Fibroblast of skin of scalp (primary cell): ENCODE data around the gene LRP1B.
"Not testable (repeated sequence)": the region's sequence is repeated elsewhere in the genome, so short reads cannot be mapped to it uniquely, and the experiment has no call there.

ENCODE experiments used
- DNase-seq: peaks from one replicate; pipeline ENCODE4 v3.0.0-alpha.2; 2013

Gene LRP1B

GRCh38 chr2:140596447-140596846, 1534.4 kb downstream of the LRP1B start:
- no peak for DNase-seq

DNA sequence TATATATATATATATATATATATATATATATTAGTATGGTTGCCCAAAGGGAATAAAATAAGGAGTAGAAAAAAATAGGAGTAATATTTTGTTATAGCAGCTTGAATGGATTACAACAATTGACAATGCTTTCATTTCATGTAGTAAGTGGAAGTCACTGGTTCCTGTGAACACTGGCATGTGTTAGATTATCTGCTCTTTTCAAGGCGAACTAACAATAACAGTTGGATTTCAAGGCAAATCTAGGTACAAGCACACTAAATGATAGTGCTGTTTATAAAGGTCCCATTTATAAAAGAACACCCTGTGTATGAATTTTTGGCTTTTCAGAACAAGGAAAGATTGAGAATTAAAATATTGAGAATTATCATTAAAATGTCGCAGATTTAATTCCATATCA, 1535.7 kb downstream of the LRP1B start:
- no peak for DNase-seq

GRCh38 chr2:140593132-140593531, 1537.7 kb downstream of the LRP1B start:
- DNase-seq, result no peak

DNA sequence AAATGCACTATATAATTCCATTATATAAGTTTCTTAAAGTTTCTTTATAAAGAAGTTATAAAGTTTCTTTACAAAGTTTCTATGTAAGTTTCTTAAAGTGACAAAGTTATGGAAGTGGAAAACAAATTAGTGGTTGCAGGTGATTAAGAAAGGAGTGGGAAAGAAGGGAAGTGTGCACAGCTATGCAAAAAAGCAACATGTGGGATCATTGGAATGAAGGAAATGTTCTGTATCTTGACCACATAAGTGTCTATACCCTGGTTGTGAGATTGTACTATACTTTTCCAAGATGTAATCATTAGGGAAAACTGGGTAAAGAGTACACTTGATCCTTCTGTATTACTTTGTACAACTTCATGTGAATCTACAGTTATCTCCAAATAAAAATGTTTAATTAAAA, 1541.1 kb downstream of the LRP1B start:
- DNase-seq, result peak; percentile 13

GRCh38 chr2:140589273-140589672, 1541.5 kb downstream of the LRP1B start:
- no peak for DNase-seq

- peak; percentile 23 for DNase-seq
Observed at GRCh38 chr2:140586379-140586778, 1544.4 kb downstream of the LRP1B start.

GRCh38 chr2:140585016-140585415, 1545.8 kb downstream of the LRP1B start:
- no peak for DNase-seq

GRCh38 chr2:140584471-140584870, 1546.3 kb downstream of the LRP1B start:
- DNase-seq, result no peak

GRCh38 chr2:140580532-140581151, 1550.2 kb downstream of the LRP1B start:
- no peak for DNase-seq

DNA sequence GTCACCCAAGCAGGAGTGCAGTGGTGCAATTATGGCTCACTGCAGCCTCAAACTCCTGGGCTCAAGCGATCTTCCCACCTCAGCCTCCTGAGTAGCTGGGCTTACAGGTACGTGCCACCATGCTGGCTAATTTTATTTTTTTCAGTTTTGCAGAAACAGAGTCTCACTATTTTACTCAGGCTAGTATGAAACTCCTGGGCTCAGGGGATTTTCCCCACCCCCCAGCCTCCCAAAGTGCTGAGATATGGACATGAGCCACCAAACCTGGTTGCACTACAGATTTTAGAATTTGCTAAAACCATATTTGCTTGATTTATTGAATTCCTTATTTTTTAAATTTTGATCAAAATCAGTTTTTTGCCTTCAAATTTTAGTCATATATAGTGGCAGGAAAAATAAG, 1553.4 kb downstream of the LRP1B start:
- DNase-seq, result no peak

GRCh38 chr2:140567734-140568133, 1563.1 kb downstream of the LRP1B start:
- DNase-seq, result no peak

- no peak for DNase-seq
Observed at GRCh38 chr2:140565756-140566155, 1565.1 kb downstream of the LRP1B start.

- DNase-seq, result no peak
Observed at GRCh38 chr2:140555701-140556100, 1575.1 kb downstream of the LRP1B start.

- DNase-seq, result no peak
Observed at GRCh38 chr2:140552634-140553033, 1578.2 kb downstream of the LRP1B start.

GRCh38 chr2:140551287-140551686, 1579.5 kb downstream of the LRP1B start:
- no peak for DNase-seq

DNA sequence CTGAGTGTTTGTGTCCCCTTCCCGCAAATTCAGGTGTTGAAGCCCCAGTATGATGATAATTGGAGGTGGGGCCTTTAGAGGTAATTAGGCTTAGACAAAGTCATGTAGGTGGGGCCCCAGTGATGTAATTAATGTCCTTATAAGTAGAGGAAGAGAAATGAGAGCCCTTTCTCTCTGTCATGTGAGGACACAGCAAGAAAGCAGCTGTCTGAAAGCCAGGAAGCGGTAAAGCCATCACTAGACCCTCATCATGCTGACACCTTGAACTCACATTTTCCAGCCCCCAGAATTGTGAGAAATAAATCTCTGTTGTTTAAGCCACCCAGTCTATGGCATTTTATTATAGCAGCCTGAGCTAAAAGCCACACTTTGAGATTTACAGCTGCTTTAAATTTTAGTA, 1580.0 kb downstream of the LRP1B start:
- no peak for DNase-seq

- DNase-seq, result not testable (repeated sequence)
Observed at GRCh38 chr2:140544769-140545168, 1586.0 kb downstream of the LRP1B start.

GRCh38 chr2:140542627-140543026, 1588.2 kb downstream of the LRP1B start:
- no peak for DNase-seq

- DNase-seq, result no peak
Observed at GRCh38 chr2:140539242-140539875, 1591.5 kb downstream of the LRP1B start.

- no peak for DNase-seq
Observed at GRCh38 chr2:140529706-140530105, 1601.1 kb downstream of the LRP1B start.

- no peak for DNase-seq
Observed at GRCh38 chr2:140528982-140529381, 1601.8 kb downstream of the LRP1B start.

- peak; percentile 38 for DNase-seq
Observed at GRCh38 chr2:140526575-140526974, 1604.2 kb downstream of the LRP1B start.

DNA sequence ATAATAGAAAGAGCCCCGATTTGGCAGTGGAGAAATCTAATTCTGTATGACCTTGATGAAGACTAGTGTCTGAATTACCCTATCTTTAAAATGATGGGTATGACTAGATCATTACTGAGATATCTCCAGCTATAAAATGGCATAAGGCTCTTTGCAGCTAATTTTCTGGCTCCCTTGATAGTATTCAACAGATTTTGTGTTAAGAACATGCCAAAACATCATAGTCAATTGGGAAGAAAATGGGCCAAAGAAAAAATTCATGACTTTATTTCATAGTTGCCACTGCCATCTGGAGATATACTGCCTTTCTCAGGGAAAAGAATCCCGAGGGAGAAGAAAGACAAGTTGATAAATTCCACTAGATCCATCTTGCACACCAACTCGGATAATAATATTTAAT, 1618.7 kb downstream of the LRP1B start:
- DNase-seq, result no peak

DNA sequence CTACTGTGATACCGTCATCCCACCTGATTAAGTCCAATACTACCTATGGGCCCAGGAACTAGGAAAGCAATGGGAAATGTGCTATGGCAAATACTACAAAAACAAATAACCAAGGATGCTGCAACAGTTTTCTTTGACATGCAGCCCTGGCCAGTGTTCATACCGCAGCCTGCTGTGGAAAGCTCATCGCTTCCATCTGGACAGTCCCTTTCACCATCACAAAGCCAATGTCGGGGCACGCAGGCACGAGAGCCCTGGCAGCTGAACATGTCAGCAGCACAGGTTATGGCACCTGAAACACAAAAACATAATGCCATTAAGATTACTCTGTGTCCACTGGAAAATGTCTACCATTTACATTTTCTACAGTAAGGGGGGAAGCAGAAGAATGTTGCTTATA, 1621.1 kb downstream of the LRP1B start:
- no peak for DNase-seq

- DNase-seq, result no peak
Observed at GRCh38 chr2:140508756-140509155, 1622.1 kb downstream of the LRP1B start.
